Lower leg skin (tissue), 3 donors: ENCODE measurements around the gene ARHGAP33.

Source experiments
- POLR2A ChIP-seq, 2 donors: fragments of 450-650 bp; IDR thresholded peaks; one replicate each; pipeline ENCODE4 v1.6.1; 2016 to 2017; ENCODE audit warnings: antibody characterized with exemption in 2 of 2, mild to moderate bottlenecking in 1 of 2, moderate library complexity in 1 of 2
- TF ChIP-seq, protein P1 (sequence below), 3 donors: fragments of 450-650 bp; IDR thresholded peaks; one replicate each; pipeline ENCODE4 v1.5.1; 2016; ENCODE audit warnings: antibody characterized with exemption in 3 of 3, mild to moderate bottlenecking in 3 of 3, moderate library complexity in 2 of 3

DNA sequence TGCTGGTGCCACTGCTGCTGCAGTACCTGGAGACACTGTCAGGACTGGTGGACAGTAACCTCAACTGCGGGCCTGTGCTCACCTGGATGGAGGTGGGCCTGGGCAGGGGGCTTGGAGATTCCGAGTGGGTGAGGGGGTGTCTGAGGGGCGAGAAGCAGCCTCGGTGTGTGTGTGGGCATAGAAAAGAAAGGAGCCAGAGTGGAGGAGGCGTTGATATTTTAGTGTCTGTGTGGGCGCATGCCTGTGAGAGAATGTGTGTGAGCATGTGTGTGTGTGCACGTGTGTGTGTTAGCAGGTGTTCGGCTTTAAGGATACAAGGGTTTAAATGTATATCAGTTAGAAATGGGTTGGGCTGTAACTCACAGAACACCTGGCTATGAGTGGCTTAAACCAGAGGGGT, 3.7 kb downstream of the ARHGAP33 start:
- TF ChIP-seq, protein P1, sequence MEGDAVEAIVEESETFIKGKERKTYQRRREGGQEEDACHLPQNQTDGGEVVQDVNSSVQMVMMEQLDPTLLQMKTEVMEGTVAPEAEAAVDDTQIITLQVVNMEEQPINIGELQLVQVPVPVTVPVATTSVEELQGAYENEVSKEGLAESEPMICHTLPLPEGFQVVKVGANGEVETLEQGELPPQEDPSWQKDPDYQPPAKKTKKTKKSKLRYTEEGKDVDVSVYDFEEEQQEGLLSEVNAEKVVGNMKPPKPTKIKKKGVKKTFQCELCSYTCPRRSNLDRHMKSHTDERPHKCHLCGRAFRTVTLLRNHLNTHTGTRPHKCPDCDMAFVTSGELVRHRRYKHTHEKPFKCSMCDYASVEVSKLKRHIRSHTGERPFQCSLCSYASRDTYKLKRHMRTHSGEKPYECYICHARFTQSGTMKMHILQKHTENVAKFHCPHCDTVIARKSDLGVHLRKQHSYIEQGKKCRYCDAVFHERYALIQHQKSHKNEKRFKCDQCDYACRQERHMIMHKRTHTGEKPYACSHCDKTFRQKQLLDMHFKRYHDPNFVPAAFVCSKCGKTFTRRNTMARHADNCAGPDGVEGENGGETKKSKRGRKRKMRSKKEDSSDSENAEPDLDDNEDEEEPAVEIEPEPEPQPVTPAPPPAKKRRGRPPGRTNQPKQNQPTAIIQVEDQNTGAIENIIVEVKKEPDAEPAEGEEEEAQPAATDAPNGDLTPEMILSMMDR (IDR thresholded peaks at IDR 0.05) = no peak
- TF ChIP-seq POLR2A (IDR thresholded peaks at IDR 0.05) = no peak
